Epithelial cell of proximal tubule (primary cell): Measurements from ENCODE around the gene VPS8. TPM values are rescaled to one million over a fixed set of nuclear protein-coding genes. Genes with fewer than 3 reads are reported as not detected.

Experiments
- DNase-seq: peaks from one replicate; pipeline ENCODE4 v3.0.0-alpha.2; 2011; ENCODE audit warnings: low read depth
- H3K4me3 ChIP-seq: 2 replicates; pipeline ENCODE4 v1.5.1; 2011; ENCODE audit warnings: low read depth, mild to moderate bottlenecking, low read length
- CTCF ChIP-seq: conservative IDR thresholded peaks from 2 replicates; pipeline ENCODE4 v1.5.1; 2012; ENCODE audit warnings: low read depth, mild to moderate bottlenecking, low read length
- total RNA-seq: library from RNA; depleted of rRNA; stranded (reverse); fragments of >200 nt; gene quantifications from 2 replicates; pipeline ENCODE4 v1.2.3, GENCODE V29; 2015

VPS8 gene
- total RNA-seq, 1 donor from 2014 or later = 16.7 TPM

DNA sequence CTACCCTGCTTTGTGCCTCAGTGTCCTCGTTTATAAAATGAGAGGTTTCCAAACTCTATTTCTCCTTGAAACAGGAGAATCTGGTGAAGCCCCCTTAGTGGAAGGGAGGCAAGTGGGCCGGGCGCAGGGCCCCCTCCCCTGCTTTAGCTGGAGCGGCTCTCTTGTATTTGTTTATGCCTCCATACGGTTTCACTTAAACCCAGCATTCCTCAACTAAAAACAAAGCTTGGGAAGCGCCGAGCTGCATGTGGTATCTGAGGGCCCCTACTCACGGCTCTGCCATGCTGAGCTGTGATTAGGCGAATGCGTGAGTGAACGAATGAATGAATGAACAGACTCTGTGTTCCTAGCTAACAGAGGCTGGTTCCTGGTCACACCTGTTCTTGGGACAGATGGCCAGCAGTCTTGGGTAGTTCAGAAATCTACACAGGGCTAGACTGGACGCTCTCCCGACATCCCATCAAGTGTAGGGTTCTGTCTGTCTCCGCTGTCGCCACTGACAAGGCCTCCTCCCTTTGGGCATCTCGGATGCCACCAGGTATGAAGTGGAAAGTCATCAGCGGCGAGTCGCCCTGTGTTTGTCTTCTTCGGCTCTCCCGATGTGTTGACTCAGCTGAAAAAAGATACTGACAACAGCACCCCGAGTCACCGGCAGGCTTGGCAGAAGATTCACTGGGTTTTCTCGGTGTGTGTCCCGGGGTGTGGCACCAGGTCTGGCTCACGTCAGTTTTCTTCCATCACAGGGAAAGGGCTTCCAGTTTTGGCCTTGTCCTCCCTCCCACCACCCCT, 42.4 kb upstream of the VPS8 start:
- H3K4me3 ChIP-seq = no peak overlapping the region
- no peak for DNase-seq
- no peak for TF ChIP-seq CTCF

GRCh38 chr3:184770541-184770940, 41.4 kb upstream of the VPS8 start:
- DNase-seq = no peak
- TF ChIP-seq CTCF = no peak

GRCh38 chr3:184771301-184772127, 40.5 kb upstream of the VPS8 start:
- TF ChIP-seq CTCF = no peak
- DNase-seq = no peak
- no peak overlapping the region for H3K4me3 ChIP-seq

More at GRCh38 chr3:184770541-184770940, 41.4 kb upstream of the VPS8 start:
- no peak overlapping the region for H3K4me3 ChIP-seq

- TF ChIP-seq CTCF = no peak
- H3K4me3 ChIP-seq = no peak overlapping the region
- DNase-seq = no peak
Measured at GRCh38 chr3:184772667-184773272, 39.2 kb upstream of the VPS8 start.

GRCh38 chr3:184773283-184774186, 38.4 kb upstream of the VPS8 start:
- DNase-seq = no peak
- no peak for TF ChIP-seq CTCF
- no peak overlapping the region for H3K4me3 ChIP-seq

- no peak for TF ChIP-seq CTCF
- H3K4me3 ChIP-seq = no peak overlapping the region
- no peak for DNase-seq
Measured at GRCh38 chr3:184776916-184777315, 35.0 kb upstream of the VPS8 start.
